Measurements from ENCODE around the gene CST2. TPM values are rescaled to one million over a fixed set of nuclear protein-coding genes. Genes with fewer than 3 reads are reported as not detected.
"Not testable (repeated sequence)": the region's sequence is repeated elsewhere in the genome, so short reads cannot be mapped to it uniquely, and the experiment has no call there.

The CST2 gene
- total RNA-seq, 4 donors from 2014 or later: not detected

- H3K27me3 ChIP-seq: no peaks in the 10 kb centered on the region
- TF ChIP-seq POLR2AphosphoS5 (IDR thresholded peaks at IDR 0.05): no peak
- TF ChIP-seq POLR2A (IDR thresholded peaks at IDR 0.05): no peak
- no peak for TF ChIP-seq CTCF (IDR thresholded peaks at IDR 0.05)
- TF ChIP-seq EP300 (IDR thresholded peaks at IDR 0.05; ENCODE audit: low read depth): no peak
- no peaks in the 10 kb centered on the region for H3K9me3 ChIP-seq
- no peak overlapping the region for H3K27ac ChIP-seq
- in situ Hi-C loops (cut with MboI; ENCODE audit: low pct_ligation_motif_present in 1 of 4, low pct_unique_long_range_greater_than_20kb in 1 of 4, low sequenced_read_pairs in 3 of 4) (no loop called here), intact Hi-C loops (cut with DNase I; ENCODE audit: low total_unique reads) (no loop called here)
- no peak overlapping the region for H3K4me3 ChIP-seq
- 87 to 89% methylated on average over 4 to 5 of the region's 5 CpGs for WGBS, 2 donors (ENCODE audit: low coverage in 1 of 2)
- no peak for DNase-seq
- no peaks in the 10 kb centered on the region for H3K4me1 ChIP-seq
- no peaks in the 10 kb centered on the region for H3K36me3 ChIP-seq
Measured at GRCh38 chr20:23856226-23856625, 29.7 kb upstream of the CST2 start.

DNA sequence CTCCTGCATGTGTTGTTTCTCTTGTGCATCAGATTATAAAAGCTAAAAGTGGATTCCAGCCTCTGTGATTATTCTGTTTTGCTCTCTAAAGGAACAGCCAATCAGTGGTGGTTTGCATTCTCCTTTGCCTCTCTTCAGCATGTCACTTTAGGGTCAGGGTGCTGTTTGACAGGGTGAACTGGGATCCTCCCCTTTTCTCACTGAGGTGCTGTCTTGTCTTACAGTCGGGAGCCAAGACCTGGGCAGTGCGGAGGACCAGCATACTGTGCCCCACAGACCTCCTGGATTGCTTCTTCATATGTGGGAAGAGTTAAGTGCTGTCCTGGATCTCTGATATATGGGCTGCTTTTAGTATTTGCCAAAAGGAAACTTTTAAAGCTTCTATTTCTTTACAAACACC is 15.2 kb upstream of the CST2 start:
- Histone ChIP-seq H3K27me3 (no peaks in the 10 kb centered on the region), H3K4me1 (no peaks in the 10 kb centered on the region), H3K4me3 (no peak overlapping the region), H3K27ac (no peak overlapping the region), H3K9me3 (no peaks in the 10 kb centered on the region), H3K36me3 (no peaks in the 10 kb centered on the region)
- 60 to 78% methylated on average over 2 of the region's 2 CpGs for WGBS, 2 donors (ENCODE audit: low coverage in 1 of 2)
- intact Hi-C loops (cut with DNase I; ENCODE audit: low total_unique reads) (no loop called here), in situ Hi-C loops (cut with MboI; ENCODE audit: low pct_ligation_motif_present in 1 of 4, low pct_unique_long_range_greater_than_20kb in 1 of 4, low sequenced_read_pairs in 3 of 4) (loop anchor here in 2 of 4 donors (25.0 kb wide), 1 partner anchor 104 kb away; no protein-coding TSS in a partner anchor)
- no peak for TF ChIP-seq POLR2A (IDR thresholded peaks at IDR 0.05)
- no peak for TF ChIP-seq CTCF (IDR thresholded peaks at IDR 0.05)
- TF ChIP-seq EP300 (IDR thresholded peaks at IDR 0.05; ENCODE audit: low read depth): no peak
- no peak for TF ChIP-seq POLR2AphosphoS5 (IDR thresholded peaks at IDR 0.05)
- DNase-seq: no peak

- Histone ChIP-seq H3K36me3 (no peaks in the 10 kb centered on the region), H3K4me1 (no peaks in the 10 kb centered on the region), H3K27ac (no peak overlapping the region), H3K27me3 (no peaks in the 10 kb centered on the region), H3K4me3 (no peak overlapping the region), H3K9me3 (no peaks in the 10 kb centered on the region)
- WGBS, 2 donors (ENCODE audit: low coverage in 1 of 2): 92% methylated on average over 4 of the region's 4 CpGs; no CpG with 5 or more reads in 1 of the 2 donors
- intact Hi-C loops (cut with DNase I; ENCODE audit: low total_unique reads): no loop called here
- no peak for TF ChIP-seq POLR2AphosphoS5 (IDR thresholded peaks at IDR 0.05)
- in situ Hi-C loops (cut with MboI; ENCODE audit: low pct_ligation_motif_present in 1 of 4, low pct_unique_long_range_greater_than_20kb in 1 of 4, low sequenced_read_pairs in 3 of 4): loop anchor here in 2 of 4 donors (25.0 kb wide), 1 partner anchor 98 kb away; no protein-coding TSS in a partner anchor
- no peak for DNase-seq
Measured at GRCh38 chr20:23835716-23836115, 9.2 kb upstream of the CST2 start.

GRCh38 chr20:23832775-23833513 is 6.4 kb upstream of the CST2 start:
- TF ChIP-seq EP300 (IDR thresholded peaks at IDR 0.05; ENCODE audit: low read depth): no peak
- TF ChIP-seq POLR2AphosphoS5 (IDR thresholded peaks at IDR 0.05): no peak
- TF ChIP-seq CTCF (IDR thresholded peaks at IDR 0.05): no peak
- no peaks in the 10 kb centered on the region for H3K4me1 ChIP-seq
- intact Hi-C loops (cut with DNase I; ENCODE audit: low total_unique reads) (no loop called here), in situ Hi-C loops (cut with MboI; ENCODE audit: low pct_ligation_motif_present in 1 of 4, low pct_unique_long_range_greater_than_20kb in 1 of 4, low sequenced_read_pairs in 3 of 4) (loop anchor here in 2 of 4 donors (25.0 kb wide), 1 partner anchor 96 kb away; no protein-coding TSS in a partner anchor)
- no peaks in the 10 kb centered on the region for H3K36me3 ChIP-seq
- no peaks in the 10 kb centered on the region for H3K9me3 ChIP-seq
- no peak for DNase-seq
- WGBS, 2 donors (ENCODE audit: low coverage in 1 of 2): 34 to 54% methylated on average over 2 to 3 of the region's 3 CpGs
- H3K27me3 ChIP-seq: no peaks in the 10 kb centered on the region
- no peak overlapping the region for H3K4me3 ChIP-seq
- no peak overlapping the region for H3K27ac ChIP-seq

DNA sequence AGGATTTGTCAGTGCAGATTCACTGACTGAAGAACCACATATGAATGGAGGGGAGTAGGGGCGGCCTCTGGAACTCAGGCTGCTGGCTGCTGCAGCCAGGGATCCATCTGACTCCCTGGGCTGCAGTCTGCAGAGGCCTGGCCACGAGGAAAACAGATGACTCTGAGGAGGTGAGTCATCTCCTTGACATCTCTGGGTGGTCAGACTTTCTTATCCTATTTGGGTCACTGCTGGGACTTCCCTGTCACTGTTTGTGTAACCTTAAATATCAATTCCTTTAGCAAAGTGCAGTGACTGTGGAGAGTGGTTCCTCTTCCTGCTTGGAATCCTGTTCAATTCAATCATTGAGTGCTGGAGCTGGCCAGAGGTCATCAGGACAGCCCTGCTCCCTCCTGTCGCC is 5.4 kb upstream of the CST2 start:
- H3K36me3 ChIP-seq; H3K9me3 ChIP-seq; intact Hi-C loops (cut with DNase I; ENCODE audit: low total_unique reads); H3K4me3 ChIP-seq; H3K27ac ChIP-seq; H3K27me3 ChIP-seq; H3K4me1 ChIP-seq; DNase-seq: not testable (repeated sequence)
- in situ Hi-C loops (cut with MboI; ENCODE audit: low pct_ligation_motif_present in 1 of 4, low pct_unique_long_range_greater_than_20kb in 1 of 4, low sequenced_read_pairs in 3 of 4): loop anchor here in 2 of 4 donors (25.0 kb wide), 1 partner anchor 95 kb away; no protein-coding TSS in a partner anchor
- WGBS, 2 donors (ENCODE audit: low coverage in 1 of 2): 43% methylated on average over 3 of the region's 3 CpGs; no CpG with 5 or more reads in 1 of the 2 donors
